Prostate gland (tissue), 2 donors: ENCODE data around the gene PLCH1. TPM values are rescaled to one million over a fixed set of nuclear protein-coding genes. Genes with fewer than 3 reads are reported as not detected.

Source experiments
- DNase-seq: peaks from one replicate; pipeline ENCODE4 v3.0.0-alpha.2; 2019; ENCODE audit warnings: low spot score
- H3K27ac ChIP-seq, 2 donors: fragments of 200-600 bp; sonication (generic); 2 replicates each; pipeline ENCODE4 v1.5.1; 2017 to 2019
- H3K27me3 ChIP-seq: fragments of 200-600 bp; sonication (generic); replicated peaks from 2 replicates; pipeline ENCODE4 v1.5.1; 2019; ENCODE audit not compliant: insufficient read depth
- H3K36me3 ChIP-seq, 2 donors: fragments of 200-600 bp; sonication (generic); 1 replicate in 1 of 2; 2 replicates in 1 of 2; pipeline versions ENCODE4 v1.5.1 to v1.8.1; 2017 to 2019
- H3K4me1 ChIP-seq: fragments of 200-600 bp; sonication (generic); replicated peaks from 2 replicates; pipeline ENCODE4 v1.5.1; 2019
- H3K4me3 ChIP-seq, 2 donors: fragments of 200-600 bp; sonication (generic); 2 replicates each; pipeline ENCODE4 v1.5.1; 2017 to 2019
- H3K9me3 ChIP-seq: fragments of 200-600 bp; sonication (generic); 2 replicates; pipeline ENCODE4 v1.5.1; 2017
- POLR2A ChIP-seq: fragments of 450-650 bp; IDR thresholded peaks from one replicate; pipeline ENCODE4 v1.6.1; 2016; ENCODE audit warnings: antibody characterized with exemption, mild to moderate bottlenecking
- POLR2AphosphoS5 ChIP-seq: sonication (generic); formaldehyde crosslinking; IDR thresholded peaks from one replicate; pipeline ENCODE4 v1.6.1; 2017; ENCODE audit warnings: antibody characterized with exemption
- WGBS: methylation state at CpG from one replicate; pipeline ENCODE4 v1.1.5; 2018; 5-methylcytosine and 5-hydroxymethylcytosine counted together
- intact Hi-C: fragments of 100-400 bp; cut with DNase I; formaldehyde crosslinking; loops from one replicate; pipeline ENCODE4 v1.14.2; 2022
- total RNA-seq, 2 donors: library from RNA; depleted of rRNA; stranded (reverse); fragments of >200 nt; gene quantifications; one replicate each; pipeline ENCODE4 v1.1.0, GENCODE V29; 2016
- TF ChIP-seq, protein P1 (sequence below), 4 experiments: fragments of 200-600 bp in 2 of 4; fragments of 450-650 bp in 2 of 4; sonication (generic) in 2 of 4; IDR thresholded peaks; 1 replicate in 3 of 4; 2 replicates in 1 of 4; pipeline ENCODE4 v1.5.1; 2016 to 2019; ENCODE audit warnings: antibody characterized with exemption in 4 of 4, mild to moderate bottlenecking in 2 of 4, moderate library complexity in 2 of 4

PLCH1 gene
- total RNA-seq, 2 donors from 2014 or later = 0.64 to 12.2 TPM

DNA sequence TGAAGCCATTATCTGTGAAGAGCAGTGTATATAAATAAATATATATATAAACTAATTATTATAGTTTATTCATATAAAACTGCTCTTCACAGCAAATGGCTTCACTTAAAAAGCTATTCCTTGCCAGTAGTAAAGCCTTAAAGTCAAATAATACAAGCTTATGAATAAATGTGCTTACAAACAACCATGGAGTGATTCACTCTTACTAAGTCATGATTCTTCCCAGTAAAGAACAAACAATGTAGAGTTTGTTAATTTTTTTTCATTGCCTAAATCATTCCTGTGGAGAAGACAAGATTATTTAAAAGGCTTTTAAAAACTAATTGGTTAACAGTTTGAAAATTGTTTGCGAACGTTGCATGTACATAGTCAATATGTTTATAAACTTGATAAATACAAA is 140.7 kb downstream of the PLCH1 start:
- Histone ChIP-seq H3K9me3 (no peaks in the 10 kb centered on the region), H3K27ac (no peak overlapping the region), H3K4me1 (no peaks in the 10 kb centered on the region), H3K4me3 (no peak overlapping the region), H3K36me3 (no peaks in the 10 kb centered on the region), H3K27me3 (no peaks in the 10 kb centered on the region)
- TF ChIP-seq POLR2AphosphoS5 (no peak), POLR2A (no peak)
- TF ChIP-seq, protein P1, sequence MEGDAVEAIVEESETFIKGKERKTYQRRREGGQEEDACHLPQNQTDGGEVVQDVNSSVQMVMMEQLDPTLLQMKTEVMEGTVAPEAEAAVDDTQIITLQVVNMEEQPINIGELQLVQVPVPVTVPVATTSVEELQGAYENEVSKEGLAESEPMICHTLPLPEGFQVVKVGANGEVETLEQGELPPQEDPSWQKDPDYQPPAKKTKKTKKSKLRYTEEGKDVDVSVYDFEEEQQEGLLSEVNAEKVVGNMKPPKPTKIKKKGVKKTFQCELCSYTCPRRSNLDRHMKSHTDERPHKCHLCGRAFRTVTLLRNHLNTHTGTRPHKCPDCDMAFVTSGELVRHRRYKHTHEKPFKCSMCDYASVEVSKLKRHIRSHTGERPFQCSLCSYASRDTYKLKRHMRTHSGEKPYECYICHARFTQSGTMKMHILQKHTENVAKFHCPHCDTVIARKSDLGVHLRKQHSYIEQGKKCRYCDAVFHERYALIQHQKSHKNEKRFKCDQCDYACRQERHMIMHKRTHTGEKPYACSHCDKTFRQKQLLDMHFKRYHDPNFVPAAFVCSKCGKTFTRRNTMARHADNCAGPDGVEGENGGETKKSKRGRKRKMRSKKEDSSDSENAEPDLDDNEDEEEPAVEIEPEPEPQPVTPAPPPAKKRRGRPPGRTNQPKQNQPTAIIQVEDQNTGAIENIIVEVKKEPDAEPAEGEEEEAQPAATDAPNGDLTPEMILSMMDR (IDR thresholded peaks at IDR 0.05) = no peak
- intact Hi-C loops = no loop called here
- DNase-seq = no peak
- 85% methylated on average over 2 of the region's 2 CpGs for WGBS

GRCh38 chr3:155603302-155603701 is 141.6 kb downstream of the PLCH1 start:
- no peaks in the 10 kb centered on the region for H3K4me1 ChIP-seq
- intact Hi-C loops = no loop called here
- no peaks in the 10 kb centered on the region for H3K27me3 ChIP-seq
- no peaks in the 10 kb centered on the region for H3K36me3 ChIP-seq
- no peak overlapping the region for H3K27ac ChIP-seq
- DNase-seq = no peak
- TF ChIP-seq, protein P1 (IDR thresholded peaks at IDR 0.05) = no peak
- TF ChIP-seq POLR2AphosphoS5 = no peak
- no peak for TF ChIP-seq POLR2A
- H3K9me3 ChIP-seq = no peaks in the 10 kb centered on the region
- H3K4me3 ChIP-seq = no peak overlapping the region

GRCh38 chr3:155602307-155602706 is 142.6 kb downstream of the PLCH1 start:
- Histone ChIP-seq H3K4me1 (no peaks in the 10 kb centered on the region), H3K27me3 (no peaks in the 10 kb centered on the region), H3K36me3 (no peaks in the 10 kb centered on the region), H3K27ac (no peak overlapping the region), H3K4me3 (no peak overlapping the region), H3K9me3 (no peaks in the 10 kb centered on the region)
- WGBS = 46% methylated on average over 2 of the region's 2 CpGs
- no peak for DNase-seq
- intact Hi-C loops = no loop called here
- TF ChIP-seq, protein P1 (IDR thresholded peaks at IDR 0.05) = no peak
- no peak for TF ChIP-seq POLR2A
- no peak for TF ChIP-seq POLR2AphosphoS5

DNA sequence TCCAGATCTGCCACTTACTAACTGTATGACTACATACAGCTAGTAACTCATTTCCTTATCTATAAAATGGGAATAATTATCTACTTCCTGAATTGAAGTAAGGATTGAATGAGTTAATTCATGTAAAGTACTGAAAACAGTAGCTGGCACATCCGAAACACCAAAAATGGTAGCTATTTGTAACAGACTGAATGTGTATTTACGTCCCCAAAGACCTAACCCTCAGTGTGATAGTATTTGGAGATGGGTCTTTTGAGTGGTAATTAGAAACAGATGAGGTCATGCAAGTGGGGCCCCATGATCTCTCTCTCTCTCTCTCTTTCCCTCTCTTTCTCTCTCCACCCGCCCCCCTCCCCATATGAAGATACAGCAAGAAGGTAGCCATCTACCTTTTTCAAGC is 146.2 kb downstream of the PLCH1 start:
- intact Hi-C loops = no loop called here
- H3K27me3 ChIP-seq = no peaks in the 10 kb centered on the region

GRCh38 chr3:155596615-155597014 is 148.3 kb downstream of the PLCH1 start:
- DNase-seq = no peak
- TF ChIP-seq POLR2A (no peak), POLR2AphosphoS5 (no peak)
- TF ChIP-seq, protein P1 (IDR thresholded peaks at IDR 0.05) = no peak
- Histone ChIP-seq H3K4me1 (no peaks in the 10 kb centered on the region), H3K9me3 (no peaks in the 10 kb centered on the region), H3K27ac (no peak overlapping the region), H3K27me3 (no peaks in the 10 kb centered on the region), H3K36me3 (no peaks in the 10 kb centered on the region), H3K4me3 (no peak overlapping the region)
- intact Hi-C loops = no loop called here

More for the DNA sequence above, 146.2 kb downstream of the PLCH1 start:
- DNase-seq = no peak
- WGBS = 92% methylated on average over 3 of the region's 3 CpGs
- Histone ChIP-seq H3K4me1 (no peaks in the 10 kb centered on the region), H3K36me3 (no peaks in the 10 kb centered on the region), H3K9me3 (no peaks in the 10 kb centered on the region), H3K4me3 (no peak overlapping the region), H3K27ac (no peak overlapping the region)
- no peak for TF ChIP-seq POLR2AphosphoS5
- TF ChIP-seq, protein P1 (IDR thresholded peaks at IDR 0.05) = no peak
